ENCODE results near the gene MS4A5.

MS4A5 gene

GRCh38 chr11:60485987-60486386 lies 56.6 kb downstream of the MS4A5 start:
- no peak for DNase-seq

GRCh38 chr11:60492488-60493009 lies 63.2 kb downstream of the MS4A5 start, which contains the start of gene MS4A12:
Gene MS4A12 (plus strand): TSS chr11:60492778. CDS start chr11:60497319, 4,541 bp downstream.
- DNase-seq = no peak

- no peak for DNase-seq
Observed at GRCh38 chr11:60493454-60493853, 64.1 kb downstream of the MS4A5 start.
